ENCODE data around the gene PERM1. TPM values are rescaled to one million over a fixed set of nuclear protein-coding genes. Genes with fewer than 3 reads are reported as not detected.

Gene PERM1
- total and polyA plus RNA-seq, 2 of the 8 experiments (the other 6 are each of a cell fraction or from before 2014, with no cell fraction given), result not detected

GRCh38 chr1:947958-948357 is 33.9 kb downstream of the PERM1 start:
- peaks cover 22 to 44% of the 10 kb centered on the region in 2 experiments for H4K20me1 ChIP-seq (replicated peaks in 1 of 2; ENCODE audit: control insufficient read depth in 1 of 2, insufficient read depth in 2 of 2, low read length in 2 of 2)
- H3K56ac ChIP-seq (replicated peaks; ENCODE audit: insufficient read length, low read depth, low read length), result no peak overlapping the region
- no peak overlapping the region for H3K18ac ChIP-seq (ENCODE audit: extremely low read depth, low read length)
- H2BK12ac ChIP-seq (ENCODE audit: low read depth, low read length), result no peak overlapping the region
- no peak overlapping the region for H3K23ac ChIP-seq (ENCODE audit: insufficient read length)
- no peak overlapping the region for H3K4me2 ChIP-seq (ENCODE audit: insufficient read depth in 1 of 2, low read depth in 2 of 2, low read length in 2 of 2)
- no peak overlapping the region for H2AFZ ChIP-seq (ENCODE audit: low read length)
- ChIA-PET CTCF (ENCODE audit: partially characterized antibody) (interaction anchor here (0.6 to 1.9 kb wide), 3 partner anchors 10 to 243 kb away, joined by 3 to 6 read pairs (median 4); no protein-coding TSS in a partner anchor), POLR2A (ENCODE audit: partially characterized antibody) (interaction anchor here (1.2 kb wide), 1 partner anchor 8 kb away, joined by 3 read pairs; no protein-coding TSS in a partner anchor)
- no peak overlapping the region for H2BK120ac ChIP-seq (replicated peaks; ENCODE audit: low read depth, low read length)
- no peak overlapping the region for H2BK5ac ChIP-seq (ENCODE audit: low read depth, low read length)
- H3K27ac ChIP-seq (ENCODE audit: low read depth, low read length), result no peak overlapping the region
- H2AK5ac ChIP-seq (ENCODE audit: low read depth, low read length), result no peak overlapping the region
- no peak overlapping the region for H2BK15ac ChIP-seq (ENCODE audit: low read length)
- no peak overlapping the region for H3K9ac ChIP-seq (replicated peaks in 1 of 4; ENCODE audit: extremely low read depth in 1 of 4, low read depth in 3 of 4, low read length in 3 of 4)
- FAIRE-seq (no peak), DNase-seq (ENCODE audit: low read depth in 1 of 2, low spot score in 2 of 2) (no peak)
- no peak overlapping the region for H3K4ac ChIP-seq (replicated peaks; ENCODE audit: insufficient read length, low read depth, low read length)
- H4K8ac ChIP-seq (ENCODE audit: extremely low read depth, insufficient read depth, low read length), result no peak overlapping the region
- H3K9me3 ChIP-seq (ENCODE audit: insufficient read depth in 2 of 2, low read depth in 1 of 2, low read length in 1 of 2), result no peaks in the 10 kb centered on the region
- H3K36me3 ChIP-seq (ENCODE audit: control insufficient read depth in 2 of 4, insufficient read depth in 4 of 4, low read length in 3 of 4), result peaks cover 2 to 47% (median 35%) of the 10 kb centered on the region in 4 experiments
- 85% methylated on average over 8 of the region's 15 CpGs; no CpG with 5 or more reads in 1 of the 2 experiments for WGBS, 2 experiments (ENCODE audit: extremely low coverage in 1 of 2, insufficient coverage in 1 of 2, insufficient read length in 1 of 2, insufficient replicate concordance in 2 of 2, low coverage in 1 of 2, low lambda C conversion rate in 2 of 2, missing lambda C conversion rate in 1 of 2)
- no peak overlapping the region for H3K4me3 ChIP-seq (ENCODE audit: extremely low read depth in 1 of 4, insufficient read depth in 2 of 4, low read depth in 3 of 4, low read length in 4 of 4)
- H3K79me2 ChIP-seq (ENCODE audit: control insufficient read depth in 1 of 2, insufficient read depth in 2 of 2, low read length in 2 of 2), result no peaks in the 10 kb centered on the region; a peak in 1 of 4 replicates
- H3K23me2 ChIP-seq (ENCODE audit: low read depth, low read length), result no peaks in the 10 kb centered on the region
- H3K79me1 ChIP-seq (ENCODE audit: low read depth, low read length), result peaks cover 8% of the 10 kb centered on the region
- peaks cover under 1 to 5% (median 3%) of the 10 kb centered on the region in 4 experiments; a peak in 6 of 7 replicates for H3K4me1 ChIP-seq (replicated peaks in 1 of 4; ENCODE audit: control insufficient read depth in 3 of 4, insufficient read depth in 4 of 4, low read length in 3 of 4)
- H3K14ac ChIP-seq (ENCODE audit: insufficient read length), result no peak overlapping the region
- H2BK20ac ChIP-seq (ENCODE audit: low read length), result no peak overlapping the region
- H3K27me3 ChIP-seq (replicated peaks in 1 of 4; ENCODE audit: control insufficient read depth in 3 of 4, extremely low read depth in 1 of 4, insufficient read depth in 3 of 4, low read length in 3 of 4), result peaks cover 2 to 9% (median 8%) of the 10 kb centered on the region in 4 experiments; a peak in 6 of 7 replicates
- H4K5ac ChIP-seq (ENCODE audit: insufficient read length, low read depth, low read length), result no peak overlapping the region
- H4K91ac ChIP-seq (replicated peaks; ENCODE audit: insufficient read length, low read length), result no peak overlapping the region
- TF ChIP-seq SAP30 (IDR thresholded peaks at IDR 0.05; ENCODE audit: insufficient read depth, insufficient replicate concordance, low read length) (no peak), HDAC6 (IDR thresholded peaks at IDR 0.05; ENCODE audit: low read depth, low read length) (no peak), BCL11A (IDR thresholded peaks at IDR 0.05; ENCODE audit: low read depth in 2 of 2, low read length in 2 of 2) (no peak)
